ENCODE results near the gene BAG2. TPM values are rescaled to one million over a fixed set of nuclear protein-coding genes. Genes with fewer than 3 reads are reported as not detected.

Gene BAG2
- total RNA-seq, 1 experiment from 2014 or later = 14.0 TPM

- ATAC-seq (no peak), DNase-seq (ENCODE audit: low read depth, low spot score) (no peak)
- intact Hi-C loops (cut with micrococcal nuclease; ENCODE audit: unreplicated experiment) = no loop called here
- in situ Hi-C loops (cut with HindIII; ENCODE audit: low pct_unique_long_range_greater_than_20kb, low sequenced_read_pairs) = no loop called here
- ChIA-PET CTCF (no interaction called here), POLR2A (no interaction called here)
- Histone ChIP-seq H3K27me3 (ENCODE audit: control insufficient read depth, insufficient read depth, low read length) (no peaks in the 10 kb centered on the region), H3K4me3 (ENCODE audit: low read depth in 2 of 2, low read length in 2 of 2) (no peak overlapping the region), H3K36me3 (ENCODE audit: control insufficient read depth, insufficient read depth, low read length) (peaks cover 4% of the 10 kb centered on the region; the same call in 1 of the 2 replicates), H3K27ac (ENCODE audit: low read length) (no peak overlapping the region), H3K9me3 (ENCODE audit: control insufficient read depth, insufficient read depth, low read depth, low read length) (no peaks in the 10 kb centered on the region), H3K4me1 (ENCODE audit: control insufficient read depth, insufficient read depth, low read length) (no peaks in the 10 kb centered on the region; the same call in 1 of the 2 replicates)
- TF ChIP-seq TCF7L2 (IDR thresholded peaks at IDR 0.05; ENCODE audit: low read depth, low read length) (no peak), POLR2AphosphoS5 (IDR thresholded peaks at IDR 0.05; ENCODE audit: low read depth, low read length) (no peak), REST (IDR thresholded peaks at IDR 0.05; ENCODE audit: insufficient read depth in 1 of 2, low read depth in 2 of 2, low read length in 1 of 2) (no peak), SIN3A (IDR thresholded peaks at IDR 0.05; ENCODE audit: borderline replicate concordance, insufficient read depth, low read depth, low read length) (no peak)
- TF ChIP-seq, protein P1, sequence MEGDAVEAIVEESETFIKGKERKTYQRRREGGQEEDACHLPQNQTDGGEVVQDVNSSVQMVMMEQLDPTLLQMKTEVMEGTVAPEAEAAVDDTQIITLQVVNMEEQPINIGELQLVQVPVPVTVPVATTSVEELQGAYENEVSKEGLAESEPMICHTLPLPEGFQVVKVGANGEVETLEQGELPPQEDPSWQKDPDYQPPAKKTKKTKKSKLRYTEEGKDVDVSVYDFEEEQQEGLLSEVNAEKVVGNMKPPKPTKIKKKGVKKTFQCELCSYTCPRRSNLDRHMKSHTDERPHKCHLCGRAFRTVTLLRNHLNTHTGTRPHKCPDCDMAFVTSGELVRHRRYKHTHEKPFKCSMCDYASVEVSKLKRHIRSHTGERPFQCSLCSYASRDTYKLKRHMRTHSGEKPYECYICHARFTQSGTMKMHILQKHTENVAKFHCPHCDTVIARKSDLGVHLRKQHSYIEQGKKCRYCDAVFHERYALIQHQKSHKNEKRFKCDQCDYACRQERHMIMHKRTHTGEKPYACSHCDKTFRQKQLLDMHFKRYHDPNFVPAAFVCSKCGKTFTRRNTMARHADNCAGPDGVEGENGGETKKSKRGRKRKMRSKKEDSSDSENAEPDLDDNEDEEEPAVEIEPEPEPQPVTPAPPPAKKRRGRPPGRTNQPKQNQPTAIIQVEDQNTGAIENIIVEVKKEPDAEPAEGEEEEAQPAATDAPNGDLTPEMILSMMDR (IDR thresholded peaks at IDR 0.05) = no peak
- no TSS peak for BruUV-seq (replicated peaks)
Measured at GRCh38 chr6:57193177-57193576, 21.1 kb downstream of the BAG2 start.

- no peaks in the 10 kb centered on the region; the same call in 1 of the 2 replicates for H3K36me3 ChIP-seq (ENCODE audit: control insufficient read depth, insufficient read depth, low read length)
- ATAC-seq (no peak), DNase-seq (ENCODE audit: low read depth, low spot score) (no peak)
- in situ Hi-C loops (cut with HindIII; ENCODE audit: low pct_unique_long_range_greater_than_20kb, low sequenced_read_pairs) = no loop called here
- H3K4me1 ChIP-seq (ENCODE audit: control insufficient read depth, insufficient read depth, low read length) = peaks cover 16% of the 10 kb centered on the region
- no peaks in the 10 kb centered on the region for H3K9me3 ChIP-seq (ENCODE audit: control insufficient read depth, insufficient read depth, low read depth, low read length)
- no TSS peak for BruUV-seq (replicated peaks)
- H3K27ac ChIP-seq (ENCODE audit: low read length) = no peak overlapping the region
- CTCF ChIA-PET = no interaction called here
- intact Hi-C loops (cut with micrococcal nuclease; ENCODE audit: unreplicated experiment) = no loop called here
- H3K4me3 ChIP-seq (ENCODE audit: low read depth in 2 of 2, low read length in 2 of 2) = no peak overlapping the region
- TF ChIP-seq REST (IDR thresholded peaks at IDR 0.05; ENCODE audit: insufficient read depth in 1 of 2, low read depth in 2 of 2, low read length in 1 of 2) (no peak), TCF7L2 (IDR thresholded peaks at IDR 0.05; ENCODE audit: low read depth, low read length) (no peak), POLR2AphosphoS5 (IDR thresholded peaks at IDR 0.05; ENCODE audit: low read depth, low read length) (no peak), SIN3A (IDR thresholded peaks at IDR 0.05; ENCODE audit: borderline replicate concordance, insufficient read depth, low read depth, low read length) (no peak)
- TF ChIP-seq, protein P1 (IDR thresholded peaks at IDR 0.05) = no peak
- no peaks in the 10 kb centered on the region for H3K27me3 ChIP-seq (ENCODE audit: control insufficient read depth, insufficient read depth, low read length)
- POLR2A ChIA-PET = interaction anchor here (0.5 to 0.6 kb wide), 3 partner anchors 34 to 293 kb away, joined by 4 to 8 read pairs (median 5); no protein-coding TSS in a partner anchor
Measured at GRCh38 chr6:57195457-57195856, 23.3 kb downstream of the BAG2 start.
